GM10266 (cell line): ENCODE results near the gene MRPL58.

Source experiments
- DNase-seq: peaks from one replicate; pipeline ENCODE4 v3.0.0; 2012; ENCODE audit errors: extremely low spot score
- CTCF ChIP-seq: IDR thresholded peaks from 2 replicates; pipeline ENCODE4 v1.5.1; 2012; ENCODE audit warnings: mild to moderate bottlenecking, low read depth; ENCODE audit not compliant: control insufficient read depth, insufficient read depth; ENCODE audit errors: missing control alignments

Gene MRPL58

GRCh38 chr17:75009139-75009724 lies 3.2 kb upstream of the MRPL58 start:
- no peak for TF ChIP-seq CTCF
- DNase-seq: no peak

GRCh38 chr17:75010683-75011400 lies 1.6 kb upstream of the MRPL58 start:
- TF ChIP-seq CTCF: no peak
- peak; percentile 29 for DNase-seq

DNA sequence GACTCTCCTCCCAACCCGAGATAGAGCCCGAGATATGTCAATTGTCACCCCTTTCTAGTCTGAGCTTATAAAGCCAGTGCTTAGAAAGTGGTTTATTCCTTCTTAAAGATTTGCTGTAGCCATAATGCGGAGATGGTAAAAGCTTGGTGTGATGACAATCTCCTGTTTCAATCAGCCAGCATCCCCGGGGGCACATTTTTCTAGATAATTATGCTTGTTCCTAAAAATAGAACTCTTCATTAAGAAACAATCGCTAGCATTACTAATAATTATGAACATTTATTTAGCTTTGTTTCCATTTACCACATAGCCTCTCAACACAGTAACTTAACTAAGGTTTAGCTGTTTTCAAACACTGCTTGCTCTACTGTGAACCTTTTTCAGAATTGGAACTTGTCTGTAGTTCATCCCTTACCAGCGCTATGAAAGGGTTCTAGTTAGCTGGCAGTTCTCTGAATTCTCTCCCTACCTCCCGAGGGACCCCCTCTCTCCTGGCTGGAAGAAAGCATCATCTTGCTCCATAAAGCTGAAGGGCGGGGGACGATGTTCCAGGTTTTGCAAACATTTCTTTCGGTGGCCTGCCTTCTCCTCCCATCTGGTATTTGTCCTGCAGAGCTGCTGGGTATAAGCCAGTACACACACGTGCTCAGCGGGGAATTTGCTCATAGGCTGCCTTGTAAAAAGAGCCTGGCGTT lies 922 bp upstream of the MRPL58 start:
- TF ChIP-seq CTCF: no peak
- no peak for DNase-seq

- no peak for DNase-seq
- TF ChIP-seq CTCF: no peak
Observed at GRCh38 chr17:75012096-75012345, 449 bp upstream of the MRPL58 start.

DNA sequence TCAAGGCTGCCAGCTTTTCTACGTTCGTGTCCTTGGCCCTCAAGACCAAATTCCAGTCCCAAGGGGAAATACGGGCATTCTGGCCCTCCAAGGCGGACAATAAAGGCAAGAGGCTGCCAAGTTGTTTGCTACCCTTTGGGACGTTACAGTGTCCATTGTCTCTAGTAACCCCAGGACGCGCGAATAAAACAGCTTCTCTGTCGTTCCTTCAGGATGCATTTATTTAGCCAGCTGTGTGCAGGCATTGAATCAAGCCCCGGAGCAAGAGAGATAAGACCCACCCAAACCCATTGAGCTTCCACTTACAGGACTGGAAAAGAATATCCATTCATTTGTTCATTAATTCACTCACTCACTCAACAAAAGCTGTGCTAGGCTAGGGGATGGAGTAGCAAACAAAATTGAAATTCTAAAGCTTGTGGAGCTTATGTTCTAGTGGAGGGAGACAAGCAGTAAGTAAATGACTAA lies 656 bp downstream of the MRPL58 start:
- TF ChIP-seq CTCF: no peak
- no peak for DNase-seq

DNA sequence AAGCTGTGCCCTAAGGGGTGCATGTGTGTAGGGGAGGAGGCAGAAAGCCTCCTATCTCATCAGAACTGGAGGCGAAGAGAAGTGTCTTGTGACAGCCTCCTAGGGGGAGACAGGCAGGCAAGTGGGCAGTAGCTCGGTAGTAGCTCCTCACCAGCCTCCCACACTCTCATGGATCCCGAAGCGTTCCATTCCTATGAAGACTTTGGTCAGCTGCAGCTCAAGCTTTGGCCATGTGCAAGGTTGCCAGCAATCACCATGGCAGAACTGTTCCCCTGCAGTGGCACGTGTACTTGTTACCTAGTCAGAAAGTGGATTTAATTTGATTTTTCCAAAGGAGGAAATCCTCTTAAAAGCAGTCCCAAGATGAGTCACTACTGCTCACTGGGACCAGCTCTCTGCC lies 6.7 kb downstream of the MRPL58 start:
- DNase-seq: no peak
- TF ChIP-seq CTCF: no peak

DNA sequence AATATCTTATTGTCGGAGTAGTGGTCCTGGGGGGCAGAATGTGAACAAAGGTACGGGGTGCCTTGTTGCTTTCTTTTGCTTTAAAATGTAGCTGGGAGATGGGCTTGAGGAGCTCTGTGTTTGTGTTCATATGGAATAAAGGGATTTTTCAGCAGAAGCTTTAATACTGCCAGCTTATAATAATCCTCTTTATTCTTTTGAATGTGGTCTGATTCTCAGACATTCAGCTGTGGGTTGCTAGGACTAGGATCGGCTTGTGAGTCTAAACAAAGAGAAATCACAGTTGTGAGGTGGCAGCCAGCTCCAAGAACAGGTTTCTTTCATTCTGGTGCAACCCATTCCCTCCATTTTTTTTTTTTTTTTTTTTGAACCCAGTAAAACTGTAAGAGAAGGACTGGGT lies 7.2 kb downstream of the MRPL58 start:
- no peak for TF ChIP-seq CTCF

More for the DNA sequence above, 7.2 kb downstream of the MRPL58 start:
- no peak for DNase-seq
